Mucosa of rectum (tissue), 2 donors: ENCODE results near the gene PNMT.
A peak's percentile ranks its signal among the peaks of the same experiment; 100 is the strongest.
"Not testable (repeated sequence)": the region's sequence is repeated elsewhere in the genome, so short reads cannot be mapped to it uniquely, and the experiment has no call there.

Source experiments
- H3K27ac ChIP-seq, 2 donors: one replicate each; pipeline ENCODE4 v1.7.0; 2013; ENCODE audit warnings: inconsistent platforms in 2 of 2, low read depth in 2 of 2, low read length in 2 of 2
- H3K27me3 ChIP-seq, 2 donors: one replicate each; pipeline ENCODE4 v1.7.0; 2013; ENCODE audit warnings: low read length in 2 of 2; ENCODE audit not compliant: control insufficient read depth in 2 of 2, insufficient read depth in 2 of 2
- H3K36me3 ChIP-seq, 2 donors: one replicate each; pipeline ENCODE4 v1.7.0; 2013; ENCODE audit warnings: low read length in 2 of 2; ENCODE audit not compliant: control insufficient read depth in 2 of 2, insufficient read depth in 2 of 2
- H3K4me1 ChIP-seq, 2 donors: one replicate each; pipeline ENCODE4 v1.7.0; 2013; ENCODE audit warnings: low read length in 2 of 2, mild to moderate bottlenecking in 1 of 2; ENCODE audit not compliant: control insufficient read depth in 2 of 2, insufficient read depth in 2 of 2
- H3K4me3 ChIP-seq, 2 donors: one replicate each; pipeline ENCODE4 v1.7.0; 2013; ENCODE audit warnings: low read length in 2 of 2
- H3K9ac ChIP-seq, 2 donors: one replicate each; pipeline ENCODE4 v1.7.0; 2013; ENCODE audit warnings: low read length in 2 of 2, low read depth in 1 of 2, mild to moderate bottlenecking in 1 of 2
- H3K9me3 ChIP-seq, 2 donors: one replicate each; pipeline ENCODE4 v1.7.0; 2013; ENCODE audit warnings: low read length in 2 of 2; ENCODE audit not compliant: control insufficient read depth in 2 of 2
- donor health status: healthy.
- donor health status: Normal muscosa, but diverticular disease.

The PNMT gene

GRCh38 chr17:39706921-39707337 lies 38.7 kb downstream of the PNMT start:
- peak overlapping the region; percentile 47 to 65 for H3K9ac ChIP-seq
- peak overlapping the region; percentile 39 to 44 for H3K4me3 ChIP-seq
- no peaks in the 10 kb centered on the region for H3K27me3 ChIP-seq
- peaks cover 39 to 43% of the 10 kb centered on the region in 2 donors for H3K36me3 ChIP-seq
- peak overlapping the region; percentile 89 to 95 for H3K27ac ChIP-seq
- peaks cover 56 to 58% of the 10 kb centered on the region in 2 donors for H3K4me1 ChIP-seq
- H3K9me3 ChIP-seq, result no peaks in the 10 kb centered on the region

DNA sequence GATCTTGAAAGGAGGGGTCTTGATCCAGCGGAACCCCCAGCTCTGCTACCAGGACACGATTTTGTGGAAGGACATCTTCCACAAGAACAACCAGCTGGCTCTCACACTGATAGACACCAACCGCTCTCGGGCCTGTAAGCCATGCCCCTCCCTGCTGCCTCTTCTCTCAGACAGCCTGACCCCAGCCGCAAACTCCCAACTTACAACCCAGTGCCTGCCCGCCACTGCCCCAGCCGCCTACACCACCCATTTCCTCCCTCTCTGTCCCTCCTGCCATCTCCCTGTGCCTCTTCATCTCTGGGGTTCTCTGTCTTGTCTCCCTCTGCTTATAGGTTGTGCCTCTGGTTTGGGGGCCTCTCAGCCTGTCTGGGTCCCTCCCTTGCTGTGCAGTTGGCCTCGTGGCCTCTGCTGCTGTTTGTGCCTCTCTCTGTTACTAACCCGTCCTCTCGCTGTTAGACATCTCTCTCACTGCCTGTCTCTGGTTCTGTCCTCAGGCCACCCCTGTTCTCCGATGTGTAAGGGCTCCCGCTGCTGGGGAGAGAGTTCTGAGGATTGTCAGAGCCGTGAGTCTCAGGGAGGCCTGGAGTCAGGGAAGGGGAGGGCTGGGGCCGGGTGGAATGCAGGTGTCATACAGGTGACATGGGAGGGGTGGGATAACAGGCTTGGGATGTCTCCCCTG lies 41.2 kb downstream of the PNMT start:
- no peak overlapping the region for H3K27ac ChIP-seq
- H3K36me3 ChIP-seq, result peaks cover 44 to 55% of the 10 kb centered on the region in 2 donors
- H3K4me3 ChIP-seq, result no peak overlapping the region
- peaks cover 34 to 36% of the 10 kb centered on the region in 2 donors for H3K4me1 ChIP-seq
- no peaks in the 10 kb centered on the region for H3K27me3 ChIP-seq
- H3K9ac ChIP-seq, result no peak overlapping the region
- no peaks in the 10 kb centered on the region for H3K9me3 ChIP-seq

GRCh38 chr17:39709998-39710964 lies 42.0 kb downstream of the PNMT start:
- Histone ChIP-seq H3K9ac (no peak overlapping the region), H3K4me3 (no peak overlapping the region), H3K27me3 (no peaks in the 10 kb centered on the region), H3K27ac (no peak overlapping the region), H3K4me1 (peaks cover 26 to 28% of the 10 kb centered on the region in 2 donors), H3K36me3 (peaks cover 48 to 59% of the 10 kb centered on the region in 2 donors), H3K9me3 (no peaks in the 10 kb centered on the region)

GRCh38 chr17:39711071-39711470 lies 42.8 kb downstream of the PNMT start:
- H3K9me3 ChIP-seq, H3K27ac ChIP-seq, H3K27me3 ChIP-seq, H3K9ac ChIP-seq, H3K4me3 ChIP-seq: not testable (repeated sequence)
- H3K4me1 ChIP-seq, result peaks cover 24 to 27% of the 10 kb centered on the region in 2 donors
- H3K36me3 ChIP-seq, result peaks cover 56 to 67% of the 10 kb centered on the region in 2 donors

GRCh38 chr17:39711851-39712250 lies 43.6 kb downstream of the PNMT start:
- Histone ChIP-seq H3K27ac (no peak overlapping the region), H3K9me3 (no peaks in the 10 kb centered on the region), H3K27me3 (no peaks in the 10 kb centered on the region), H3K4me3 (no peak overlapping the region), H3K4me1 (peaks cover 23 to 27% of the 10 kb centered on the region in 2 donors), H3K36me3 (peaks cover 56 to 68% of the 10 kb centered on the region in 2 donors), H3K9ac (no peak overlapping the region)

DNA sequence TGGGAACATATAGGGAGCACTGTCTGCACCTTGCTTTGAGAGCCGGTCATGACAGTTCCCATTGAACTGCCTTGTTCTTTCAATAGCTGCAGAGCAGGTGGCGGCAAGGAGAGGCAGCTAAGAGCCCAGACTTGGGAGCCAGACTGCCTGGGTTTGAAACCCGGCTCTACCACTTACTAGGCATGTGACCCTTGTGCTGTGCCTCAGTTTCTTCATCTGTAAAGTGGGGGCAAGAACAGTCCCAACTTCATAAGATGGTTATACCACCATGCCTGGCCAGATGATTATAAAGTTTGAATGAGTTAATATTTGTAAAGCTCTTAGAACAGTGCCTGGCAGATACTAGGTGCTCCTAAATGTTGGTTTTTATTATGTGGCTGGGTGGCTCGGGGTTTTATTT lies 46.0 kb downstream of the PNMT start:
- Histone ChIP-seq H3K36me3 (peaks cover 39 to 61% of the 10 kb centered on the region in 2 donors), H3K27ac (no peak overlapping the region)

GRCh38 chr17:39715375-39716072 lies 47.3 kb downstream of the PNMT start:
- H3K36me3 ChIP-seq, result peaks cover 35 to 61% of the 10 kb centered on the region in 2 donors
- H3K9me3 ChIP-seq, result no peaks in the 10 kb centered on the region
- peak overlapping the region; percentile 87 to 92 for H3K27ac ChIP-seq
- no peaks in the 10 kb centered on the region for H3K27me3 ChIP-seq
- peak overlapping the region; percentile 24 to 75 for H3K9ac ChIP-seq
- peaks cover 25 to 26% of the 10 kb centered on the region in 2 donors for H3K4me1 ChIP-seq
- H3K4me3 ChIP-seq, result no peak overlapping the region

More for the DNA sequence above, 46.0 kb downstream of the PNMT start:
- no peak overlapping the region for H3K9ac ChIP-seq
- H3K9me3 ChIP-seq, result no peaks in the 10 kb centered on the region
- H3K27me3 ChIP-seq, result no peaks in the 10 kb centered on the region
- H3K4me1 ChIP-seq, result peaks cover 19% of the 10 kb centered on the region in 2 donors
- no peak overlapping the region for H3K4me3 ChIP-seq

DNA sequence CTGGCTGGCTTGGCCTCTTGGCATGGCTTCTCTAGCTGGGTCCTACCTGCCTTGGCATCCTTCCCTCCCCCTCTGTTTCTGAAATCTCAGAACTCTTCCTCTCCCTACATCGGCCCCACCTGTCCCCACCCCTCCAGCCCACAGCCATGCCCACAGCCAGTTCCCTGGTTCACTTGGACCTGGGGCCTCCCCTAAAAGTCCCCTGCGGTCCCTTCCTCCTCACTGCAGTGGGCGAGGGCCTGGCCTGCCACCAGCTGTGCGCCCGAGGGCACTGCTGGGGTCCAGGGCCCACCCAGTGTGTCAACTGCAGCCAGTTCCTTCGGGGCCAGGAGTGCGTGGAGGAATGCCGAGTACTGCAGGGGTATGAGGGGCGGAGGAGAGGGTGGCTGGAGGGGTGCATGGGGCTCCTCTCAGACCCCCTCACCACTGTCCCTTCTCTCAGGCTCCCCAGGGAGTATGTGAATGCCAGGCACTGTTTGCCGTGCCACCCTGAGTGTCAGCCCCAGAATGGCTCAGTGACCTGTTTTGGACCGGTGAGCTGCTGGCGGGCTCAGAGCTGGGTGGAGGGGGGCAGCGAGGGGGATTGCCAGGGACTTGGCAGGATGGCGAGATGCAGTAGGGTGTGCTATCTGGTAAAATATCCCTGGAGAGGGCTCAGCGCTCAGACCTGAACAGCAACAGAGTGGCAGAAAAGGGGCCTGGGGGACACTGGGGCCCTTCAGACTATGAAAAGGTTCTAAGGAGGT lies 48.0 kb downstream of the PNMT start:
- Histone ChIP-seq H3K4me3 (peak overlapping the region in 1 of 2 donors; percentile 27), H3K9me3 (no peaks in the 10 kb centered on the region), H3K9ac (peak overlapping the region; percentile 68 to 75), H3K36me3 (peaks cover 32 to 56% of the 10 kb centered on the region in 2 donors), H3K27ac (peak overlapping the region; percentile 87 to 92), H3K27me3 (no peaks in the 10 kb centered on the region), H3K4me1 (peaks cover 25 to 26% of the 10 kb centered on the region in 2 donors)

GRCh38 chr17:39716879-39717536 lies 48.8 kb downstream of the PNMT start:
- H3K27me3 ChIP-seq, result no peaks in the 10 kb centered on the region
- peaks cover 25 to 26% of the 10 kb centered on the region in 2 donors for H3K4me1 ChIP-seq
- no peaks in the 10 kb centered on the region for H3K9me3 ChIP-seq
- peak overlapping the region; percentile 87 to 92 for H3K27ac ChIP-seq
- peak overlapping the region; percentile 68 to 75 for H3K9ac ChIP-seq
- peak overlapping the region in 1 of 2 donors; percentile 27 for H3K4me3 ChIP-seq
- H3K36me3 ChIP-seq, result peaks cover 25 to 49% of the 10 kb centered on the region in 2 donors
